Calu3 (cell line): ENCODE measurements around the gene OVAAL. TPM values are rescaled to one million over a fixed set of nuclear protein-coding genes. Genes with fewer than 3 reads are reported as not detected.

Source experiments
- BruUV-seq: library from RNA; stranded (reverse); fragments of 400-500 nt; replicated peaks from 2 replicates; lab custom pipeline; 2021; lab: Mats Ljungman, UMichigan
- CTCF ChIA-PET: fragments of 300-600 bp; sonication (Branson Sonifier 250); formaldehyde crosslinking; loops from one replicate; lab custom pipeline; 2022; ENCODE audit warnings: antibody characterized with exemption; lab: Charles Lee
- DNase-seq: peaks from one replicate; pipeline ENCODE4 v3.0.0; 2022
- H3K27ac Mint-ChIP-seq: one replicate; pipeline ENCODE4 v1.8.0; 2022; ENCODE audit warnings: mixed read lengths; ENCODE audit not compliant: unreplicated experiment
- H3K27me3 Mint-ChIP-seq: one replicate; pipeline ENCODE4 v1.8.0; 2022; ENCODE audit warnings: mixed read lengths; ENCODE audit not compliant: unreplicated experiment
- H3K36me3 Mint-ChIP-seq: one replicate; pipeline ENCODE4 v1.8.0; 2022; ENCODE audit warnings: mild to moderate bottlenecking, moderate library complexity, mixed read lengths; ENCODE audit not compliant: insufficient read depth, unreplicated experiment
- H3K4me1 Mint-ChIP-seq: one replicate; pipeline ENCODE4 v1.8.0; 2022; ENCODE audit warnings: mild to moderate bottlenecking, low read depth, mixed read lengths; ENCODE audit not compliant: unreplicated experiment
- H3K4me3 Mint-ChIP-seq: one replicate; pipeline ENCODE4 v1.8.0; 2022; ENCODE audit warnings: mild to moderate bottlenecking, low read depth, moderate library complexity, mixed read lengths; ENCODE audit not compliant: unreplicated experiment
- H3K9me3 Mint-ChIP-seq: one replicate; pipeline ENCODE4 v1.8.0; 2022; ENCODE audit warnings: low read depth, mixed read lengths; ENCODE audit not compliant: unreplicated experiment
- intact Hi-C: fragments of 100-400 bp; cut with micrococcal nuclease; formaldehyde crosslinking; loops from one replicate; pipeline ENCODE4 v1.10.0; 2022; ENCODE audit not compliant: unreplicated experiment
- total RNA-seq: library from RNA; stranded (reverse); gene quantifications from 2 replicates; pipeline ENCODE4 v1.2.3, GENCODE V29; 2022
- TF ChIP-seq, protein P1 (sequence below): fragments of 200-600 bp; IDR thresholded peaks from one replicate; pipeline ENCODE4 v1.8.0; 2022; ENCODE audit warnings: antibody characterized with exemption; ENCODE audit not compliant: unreplicated experiment

OVAAL gene
- total RNA-seq, 1 experiment from 2014 or later, result not detected

DNA sequence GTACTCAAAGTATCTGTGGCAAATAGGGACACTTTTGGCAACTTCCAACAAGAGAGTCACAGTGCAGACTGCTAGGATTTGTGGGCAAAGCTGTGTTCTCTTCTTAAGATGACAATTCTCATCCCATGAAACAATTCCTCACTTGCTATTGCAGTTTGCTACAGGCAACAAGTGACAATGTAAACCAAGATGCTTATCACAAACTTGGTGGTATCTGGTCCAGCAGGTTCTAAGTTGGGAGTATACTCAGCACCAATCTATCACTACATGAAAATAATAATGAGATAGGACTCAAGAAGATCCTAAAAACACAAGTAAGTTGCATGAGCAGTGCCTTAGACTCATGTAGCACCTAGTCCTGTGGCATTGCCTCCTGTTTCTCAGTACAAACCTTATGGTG lies 3.4 kb upstream of the OVAAL start:
- CTCF ChIA-PET, result interaction anchor here (0.6 kb wide), 1 partner anchor 31 kb away, joined by 3 read pairs; no protein-coding TSS in a partner anchor
- Mint-ChIP-seq H3K36me3 (no peaks in the 10 kb centered on the region), H3K27me3 (no peaks in the 10 kb centered on the region), H3K27ac (no peak overlapping the region), H3K4me3 (no peak overlapping the region), H3K4me1 (peaks cover 9% of the 10 kb centered on the region), H3K9me3 (no peaks in the 10 kb centered on the region)
- intact Hi-C loops, result no loop called here
- no TSS peak for BruUV-seq
- TF ChIP-seq, protein P1, sequence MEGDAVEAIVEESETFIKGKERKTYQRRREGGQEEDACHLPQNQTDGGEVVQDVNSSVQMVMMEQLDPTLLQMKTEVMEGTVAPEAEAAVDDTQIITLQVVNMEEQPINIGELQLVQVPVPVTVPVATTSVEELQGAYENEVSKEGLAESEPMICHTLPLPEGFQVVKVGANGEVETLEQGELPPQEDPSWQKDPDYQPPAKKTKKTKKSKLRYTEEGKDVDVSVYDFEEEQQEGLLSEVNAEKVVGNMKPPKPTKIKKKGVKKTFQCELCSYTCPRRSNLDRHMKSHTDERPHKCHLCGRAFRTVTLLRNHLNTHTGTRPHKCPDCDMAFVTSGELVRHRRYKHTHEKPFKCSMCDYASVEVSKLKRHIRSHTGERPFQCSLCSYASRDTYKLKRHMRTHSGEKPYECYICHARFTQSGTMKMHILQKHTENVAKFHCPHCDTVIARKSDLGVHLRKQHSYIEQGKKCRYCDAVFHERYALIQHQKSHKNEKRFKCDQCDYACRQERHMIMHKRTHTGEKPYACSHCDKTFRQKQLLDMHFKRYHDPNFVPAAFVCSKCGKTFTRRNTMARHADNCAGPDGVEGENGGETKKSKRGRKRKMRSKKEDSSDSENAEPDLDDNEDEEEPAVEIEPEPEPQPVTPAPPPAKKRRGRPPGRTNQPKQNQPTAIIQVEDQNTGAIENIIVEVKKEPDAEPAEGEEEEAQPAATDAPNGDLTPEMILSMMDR, result no peak
- DNase-seq, result no peak

DNA sequence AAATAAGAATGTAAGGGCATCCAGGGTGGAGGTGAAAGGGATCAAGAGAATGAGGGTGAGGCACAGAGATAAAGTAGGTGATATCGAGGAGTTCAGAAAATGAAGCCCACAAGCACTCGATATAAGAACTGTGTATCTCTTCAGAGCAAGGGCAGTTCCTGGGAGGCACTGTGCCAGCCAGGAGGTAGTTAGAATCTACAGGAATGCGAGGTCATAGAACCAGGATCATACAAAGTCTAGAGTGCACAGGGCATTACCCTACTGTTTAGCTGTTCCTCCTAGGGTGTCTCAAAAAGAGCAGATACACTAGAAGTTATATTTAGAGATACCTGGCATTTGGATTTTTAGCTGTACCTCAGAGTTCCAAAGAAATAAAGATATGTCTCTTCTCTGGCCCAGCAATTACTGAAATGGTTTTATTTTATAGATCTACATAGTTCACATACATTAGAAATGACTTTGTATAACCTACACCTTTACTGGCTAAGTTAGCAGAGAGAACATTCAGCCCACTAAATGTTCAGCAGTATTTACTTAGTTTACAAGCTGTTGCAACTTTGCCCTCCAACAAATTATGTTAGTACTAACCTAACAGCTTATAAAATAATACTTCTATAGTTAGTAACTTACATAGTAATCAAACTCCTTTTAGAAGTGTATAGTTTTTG lies 1.6 kb downstream of the OVAAL start:
- no TSS peak for BruUV-seq
- H3K9me3 Mint-ChIP-seq, result no peaks in the 10 kb centered on the region
- peak; percentile 15 for DNase-seq
- no peaks in the 10 kb centered on the region for H3K27me3 Mint-ChIP-seq
- peaks cover 32% of the 10 kb centered on the region for H3K4me1 Mint-ChIP-seq
- no peak overlapping the region for H3K4me3 Mint-ChIP-seq
- TF ChIP-seq, protein P1, result no peak
- CTCF ChIA-PET, result no interaction called here
- no peaks in the 10 kb centered on the region for H3K36me3 Mint-ChIP-seq
- peak overlapping the region; percentile 7 for H3K27ac Mint-ChIP-seq
- intact Hi-C loops, result no loop called here

GRCh38 chr1:180560868-180561600 lies 2.3 kb downstream of the OVAAL start:
- peaks cover 32% of the 10 kb centered on the region for H3K4me1 Mint-ChIP-seq
- no TSS peak for BruUV-seq
- no peaks in the 10 kb centered on the region for H3K9me3 Mint-ChIP-seq
- peak overlapping the region; percentile 45 for H3K27ac Mint-ChIP-seq
- no peak for DNase-seq
- intact Hi-C loops, result no loop called here
- no peaks in the 10 kb centered on the region for H3K27me3 Mint-ChIP-seq
- TF ChIP-seq, protein P1, result no peak
- CTCF ChIA-PET, result no interaction called here
- H3K4me3 Mint-ChIP-seq, result no peak overlapping the region
- H3K36me3 Mint-ChIP-seq, result no peaks in the 10 kb centered on the region

- Mint-ChIP-seq H3K4me1 (peaks cover 32% of the 10 kb centered on the region), H3K27me3 (no peaks in the 10 kb centered on the region)
- CTCF ChIA-PET, result no interaction called here
Measured at GRCh38 chr1:180562640-180563025, 3.9 kb downstream of the OVAAL start.

More at GRCh38 chr1:180562640-180563025, 3.9 kb downstream of the OVAAL start:
- BruUV-seq, result no TSS peak
- TF ChIP-seq, protein P1, result no peak
- no peak for DNase-seq
- intact Hi-C loops, result no loop called here
- no peaks in the 10 kb centered on the region for H3K36me3 Mint-ChIP-seq
- H3K27ac Mint-ChIP-seq, result no peak overlapping the region
- no peaks in the 10 kb centered on the region for H3K9me3 Mint-ChIP-seq
- H3K4me3 Mint-ChIP-seq, result no peak overlapping the region
